Fibroblast of skin of abdomen (primary cell): Measurements from ENCODE around the gene PLAC8.
"Not testable (repeated sequence)": the region's sequence is repeated elsewhere in the genome, so short reads cannot be mapped to it uniquely, and the experiment has no call there.

Source experiments
- DNase-seq: peaks from one replicate; pipeline ENCODE4 v3.0.0-alpha.2; 2013

PLAC8 gene

DNA sequence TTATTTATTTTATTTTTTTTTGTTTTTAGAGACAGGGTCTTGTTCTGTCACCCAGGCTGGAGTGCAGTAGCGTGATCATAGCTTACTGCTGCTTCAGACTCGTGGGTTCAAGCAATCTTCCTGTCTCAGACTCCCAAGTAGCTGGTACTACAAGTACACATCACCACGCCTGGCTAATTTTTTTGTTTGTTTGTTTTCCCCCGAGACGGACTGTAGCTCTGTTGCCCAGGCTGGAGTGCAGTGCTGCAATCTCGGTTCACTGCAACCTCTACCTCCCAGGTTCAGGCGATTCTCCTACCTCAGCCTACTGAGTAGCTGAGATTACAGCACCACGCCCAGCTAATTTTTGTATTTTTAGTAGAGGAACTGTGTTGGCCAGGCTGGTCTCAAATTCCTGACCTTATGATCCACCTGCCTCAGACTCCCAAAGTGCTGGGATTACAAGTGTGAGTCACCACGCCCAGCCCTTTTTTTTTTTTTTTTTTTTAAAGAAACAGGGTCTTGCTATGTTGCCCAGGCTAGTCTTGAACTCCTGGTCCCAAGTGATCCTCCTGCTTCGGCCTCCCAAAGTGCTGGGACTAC, 47.4 kb downstream of the PLAC8 start:
- no peak for DNase-seq

GRCh38 chr4:83065266-83065665, 49.3 kb downstream of the PLAC8 start:
- no peak for DNase-seq

DNA sequence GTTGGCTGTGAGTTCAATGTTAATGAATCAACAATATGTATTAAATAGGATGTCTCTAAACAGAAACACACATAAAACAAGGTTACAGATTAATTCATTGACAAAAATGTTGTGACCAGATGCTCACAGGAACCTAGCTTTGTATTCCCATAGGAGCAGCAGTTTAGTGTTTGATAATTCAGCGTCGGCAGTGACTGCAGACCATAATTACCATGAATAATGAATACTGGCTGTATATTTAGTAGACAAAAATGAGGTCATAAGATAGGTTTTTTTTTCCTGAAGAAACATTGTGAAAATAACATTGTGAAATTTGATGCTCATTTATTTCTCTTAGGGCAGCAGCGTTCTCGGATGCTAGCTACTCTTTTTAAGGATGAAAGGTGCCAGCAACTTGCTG, 51.8 kb downstream of the PLAC8 start:
- DNase-seq, result peak; percentile 29

- DNase-seq, result peak; percentile 11
Observed at GRCh38 chr4:83054928-83055327, 59.6 kb downstream of the PLAC8 start.

- not testable (repeated sequence) for DNase-seq
Observed at GRCh38 chr4:83048781-83049180, 65.7 kb downstream of the PLAC8 start.

- no peak for DNase-seq
Observed at GRCh38 chr4:83046693-83047473, 67.6 kb downstream of the PLAC8 start.

GRCh38 chr4:83043801-83044407, 70.6 kb downstream of the PLAC8 start:
- DNase-seq, result peak; percentile 25

- not testable (repeated sequence) for DNase-seq
Observed at GRCh38 chr4:83043157-83043556, 71.4 kb downstream of the PLAC8 start.

DNA sequence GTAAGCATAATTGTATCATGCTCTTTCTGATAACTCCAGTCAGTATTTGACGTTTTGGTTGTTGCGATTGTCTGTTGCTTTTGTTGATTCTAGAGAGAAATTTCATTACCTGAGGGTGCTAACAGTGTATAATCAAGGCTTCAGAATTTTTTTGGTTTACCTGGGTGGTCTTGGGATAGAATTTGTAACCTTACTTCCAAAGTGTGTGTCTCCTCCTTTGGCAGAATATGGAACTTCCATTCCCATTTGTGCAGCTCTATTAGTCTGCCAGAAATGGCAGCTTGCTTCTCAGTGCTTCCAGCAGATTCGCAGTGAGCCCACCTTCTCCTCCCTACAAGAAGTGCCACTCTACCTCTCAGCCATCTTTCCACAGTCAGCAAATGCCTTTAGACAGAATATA, 74.3 kb downstream of the PLAC8 start:
- no peak for DNase-seq
